Smooth muscle cell of the brain vasculature (primary cell): Measurements from ENCODE around the gene INSC.

Experiments
- DNase-seq: peaks from one replicate; pipeline ENCODE4 v3.0.0-alpha.2; 2012; ENCODE audit warnings: low read depth, low spot score

Gene INSC

GRCh38 chr11:15146271-15147003 lies 31.7 kb downstream of the INSC start:
- DNase-seq: no peak

DNA sequence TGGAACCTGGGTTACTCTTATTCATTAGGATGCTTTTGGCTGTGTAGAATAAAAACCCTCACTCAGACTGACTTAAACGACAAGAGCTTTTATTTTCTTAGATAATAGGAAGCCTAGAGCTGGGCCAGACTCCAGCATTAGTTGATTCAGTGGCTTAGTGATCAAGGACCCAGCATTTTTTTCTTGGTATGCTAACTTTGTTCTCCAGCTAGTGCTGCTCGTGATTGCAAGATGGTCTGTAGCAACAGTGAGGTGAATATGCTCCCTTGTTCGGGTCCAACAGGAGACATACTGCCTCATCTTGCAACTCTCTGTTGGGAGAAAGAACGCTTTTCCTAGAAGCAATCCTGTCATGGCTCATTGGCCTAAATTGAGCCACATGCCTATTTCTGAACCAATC lies 33.4 kb downstream of the INSC start:
- DNase-seq: no peak

- DNase-seq: no peak
These were observed 34.3 kb downstream of the INSC start for GRCh38 chr11:15149050-15149449.

GRCh38 chr11:15150507-15150906 lies 35.8 kb downstream of the INSC start:
- DNase-seq: no peak

GRCh38 chr11:15153231-15153630 lies 38.5 kb downstream of the INSC start:
- DNase-seq: no peak

- no peak for DNase-seq
These were observed 42.5 kb downstream of the INSC start for GRCh38 chr11:15157181-15157580.

DNA sequence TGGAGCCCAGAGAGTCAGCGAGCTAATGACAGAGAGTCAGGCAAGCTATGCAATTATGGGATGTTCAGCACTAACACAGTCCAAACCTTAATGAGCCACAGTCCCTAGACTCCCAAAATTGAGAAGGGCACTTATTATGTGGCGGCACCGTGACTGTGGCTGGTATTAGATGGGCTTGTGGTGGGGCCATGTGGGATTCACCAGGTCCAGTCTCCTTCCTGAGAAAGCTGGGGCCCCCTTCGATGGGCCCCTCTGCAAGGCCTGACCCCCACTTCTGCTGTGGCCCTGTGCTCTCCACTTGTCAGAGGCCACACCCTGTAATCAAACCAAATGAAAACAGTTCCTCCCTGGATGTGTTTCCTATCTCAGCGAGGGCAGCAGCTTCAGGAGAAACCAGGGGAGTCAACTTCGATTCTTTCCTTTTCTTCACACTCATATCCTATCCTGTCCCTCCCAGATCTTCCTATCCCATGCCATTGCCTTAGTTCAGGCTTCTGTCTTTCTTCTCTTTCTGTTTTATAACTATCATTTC lies 42.9 kb downstream of the INSC start:
- no peak for DNase-seq

DNA sequence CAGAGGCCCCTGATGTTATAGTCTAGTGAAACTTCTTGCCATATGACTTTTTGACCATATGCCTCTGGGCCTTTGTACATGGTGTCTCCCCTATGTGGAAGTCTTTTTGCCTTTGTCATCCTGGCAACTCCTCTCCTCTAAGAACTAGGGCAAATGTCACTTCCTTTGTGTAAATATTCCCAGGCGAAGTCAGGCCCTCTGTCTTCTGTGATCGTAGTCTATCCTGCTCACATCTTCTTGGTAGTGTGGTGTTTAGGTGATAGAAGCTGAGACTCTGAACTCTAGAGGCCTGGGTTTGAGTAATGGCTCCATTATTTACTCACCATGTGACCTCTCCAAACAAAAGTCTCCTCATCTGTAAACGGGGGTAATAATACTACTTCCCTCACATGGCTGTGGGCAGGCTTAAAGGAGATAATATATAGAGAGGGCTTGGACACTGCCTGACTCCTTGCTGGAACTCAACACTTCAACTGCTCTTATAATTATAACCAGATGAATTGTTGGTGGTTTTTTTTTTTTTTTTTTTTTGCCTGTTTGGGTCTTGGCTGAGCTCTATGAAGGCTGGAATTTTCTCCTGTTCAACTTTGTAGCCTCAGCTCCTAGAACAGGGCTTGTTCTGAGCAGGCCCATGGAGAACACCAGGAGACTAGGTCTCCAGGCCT lies 43.8 kb downstream of the INSC start:
- no peak for DNase-seq

- DNase-seq: no peak
These were observed 44.4 kb downstream of the INSC start for GRCh38 chr11:15159085-15159484.

GRCh38 chr11:15161790-15162189 lies 47.1 kb downstream of the INSC start:
- DNase-seq: no peak

GRCh38 chr11:15163136-15163535 lies 48.4 kb downstream of the INSC start:
- no peak for DNase-seq

DNA sequence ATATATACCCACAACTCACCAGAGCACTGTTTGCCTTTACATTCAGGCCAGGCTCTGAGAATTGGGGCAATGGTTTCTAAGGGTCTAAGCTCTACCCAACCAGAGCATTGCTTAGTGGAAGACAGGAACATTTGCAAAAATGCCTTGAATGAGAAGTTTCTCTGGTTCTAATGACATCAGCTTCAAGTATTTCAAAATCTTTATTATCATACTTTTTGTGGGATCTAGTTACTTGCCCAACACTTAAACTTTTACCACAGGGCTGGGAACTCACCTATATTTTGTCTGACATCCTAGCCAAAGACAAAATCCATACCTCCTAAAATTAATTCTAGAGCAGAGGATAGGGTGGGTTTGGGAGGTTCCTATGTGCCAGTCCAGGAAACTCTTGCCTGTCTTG lies 51.5 kb downstream of the INSC start:
- DNase-seq: no peak

- DNase-seq: no peak
These were observed 55.3 kb downstream of the INSC start for GRCh38 chr11:15169815-15170551.

GRCh38 chr11:15170698-15171097 lies 56.0 kb downstream of the INSC start:
- no peak for DNase-seq

- no peak for DNase-seq
These were observed 57.2 kb downstream of the INSC start for GRCh38 chr11:15171956-15172355.

DNA sequence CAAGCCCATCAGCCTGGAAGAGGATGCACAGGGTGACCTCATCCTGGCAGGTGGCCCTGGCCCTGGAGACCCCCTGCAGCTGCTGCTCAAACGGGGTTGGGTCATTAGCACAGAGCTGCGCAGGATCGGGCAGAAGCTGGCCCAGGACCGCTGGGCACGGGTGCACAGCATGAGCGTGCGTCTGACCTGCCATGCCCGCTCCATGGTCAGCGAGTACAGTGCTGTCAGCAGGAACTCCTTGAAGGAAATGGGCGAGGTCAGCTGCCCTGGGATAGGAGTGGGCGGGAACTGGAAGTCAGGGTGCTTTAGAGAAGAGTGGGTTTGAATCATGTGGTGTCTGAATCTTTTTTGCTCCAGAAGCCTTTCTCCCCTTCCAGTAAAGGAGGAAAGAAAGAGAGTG lies 61.1 kb downstream of the INSC start:
- DNase-seq: no peak

DNA sequence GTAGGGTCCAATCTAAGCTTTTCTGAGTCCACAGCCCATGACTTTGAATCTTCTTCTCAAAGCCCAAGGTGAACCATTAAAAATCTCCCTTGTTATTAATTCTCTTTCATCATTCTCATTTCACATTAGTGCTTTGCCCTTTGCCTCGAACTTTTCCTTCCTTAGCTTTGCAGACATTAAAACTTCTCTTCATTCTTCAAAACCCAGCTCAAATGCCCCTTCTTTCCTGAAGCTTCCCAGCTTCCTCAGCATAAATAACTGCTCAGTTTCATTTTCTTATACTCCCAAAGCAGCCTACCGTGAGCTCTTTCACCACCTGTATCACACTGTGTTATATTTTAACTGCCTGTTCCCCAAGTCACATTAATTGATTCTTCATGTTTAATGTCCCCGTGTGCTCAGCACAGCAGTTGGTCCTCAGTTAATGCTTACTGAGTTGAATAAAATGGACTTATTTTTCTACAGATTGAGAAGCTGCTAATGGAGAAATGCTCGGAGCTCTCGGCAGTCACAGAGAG lies 62.0 kb downstream of the INSC start:
- DNase-seq: no peak

- DNase-seq: no peak
These were observed 62.8 kb downstream of the INSC start for GRCh38 chr11:15177491-15177890.

DNA sequence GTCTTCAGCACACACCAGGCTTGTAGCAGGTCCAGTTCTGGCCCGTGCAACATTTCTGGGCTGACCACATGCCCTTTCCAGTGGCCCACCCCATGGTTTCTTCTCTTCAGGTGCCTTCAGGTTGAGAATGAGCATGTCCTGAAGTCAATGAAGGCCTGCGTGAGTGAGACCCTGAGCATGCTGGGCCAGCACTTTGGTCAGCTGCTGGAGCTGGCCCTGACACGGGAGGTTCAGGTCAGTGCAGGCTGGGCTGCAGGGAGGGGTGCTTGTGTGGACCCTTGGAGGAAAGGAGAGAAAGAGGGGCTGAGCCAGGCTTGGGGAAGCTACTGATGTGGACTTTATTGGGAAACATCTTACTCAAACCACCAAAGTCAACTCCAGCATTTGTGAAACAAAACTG lies 63.5 kb downstream of the INSC start:
- DNase-seq: no peak

DNA sequence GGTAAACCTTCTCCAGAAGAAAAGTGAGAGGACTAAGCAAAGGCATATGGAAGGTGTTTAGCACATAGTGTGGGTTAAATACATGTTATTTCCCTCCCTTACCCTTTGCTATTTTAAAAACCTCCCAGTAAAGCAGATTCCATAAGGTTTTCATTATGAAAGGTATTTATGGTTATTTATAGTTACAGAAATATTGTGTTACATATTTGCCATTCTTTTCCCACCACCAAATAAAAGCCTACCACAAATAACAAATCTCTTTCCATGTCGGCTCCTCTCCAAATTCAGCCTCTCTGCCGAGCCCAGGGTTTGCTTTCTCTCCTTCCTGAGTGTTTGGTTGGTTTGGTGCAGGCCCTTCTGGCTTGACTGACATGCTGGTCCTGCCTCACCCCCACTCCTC lies 64.4 kb downstream of the INSC start:
- DNase-seq: no peak

GRCh38 chr11:15180212-15180792 lies 65.6 kb downstream of the INSC start:
- no peak for DNase-seq

DNA sequence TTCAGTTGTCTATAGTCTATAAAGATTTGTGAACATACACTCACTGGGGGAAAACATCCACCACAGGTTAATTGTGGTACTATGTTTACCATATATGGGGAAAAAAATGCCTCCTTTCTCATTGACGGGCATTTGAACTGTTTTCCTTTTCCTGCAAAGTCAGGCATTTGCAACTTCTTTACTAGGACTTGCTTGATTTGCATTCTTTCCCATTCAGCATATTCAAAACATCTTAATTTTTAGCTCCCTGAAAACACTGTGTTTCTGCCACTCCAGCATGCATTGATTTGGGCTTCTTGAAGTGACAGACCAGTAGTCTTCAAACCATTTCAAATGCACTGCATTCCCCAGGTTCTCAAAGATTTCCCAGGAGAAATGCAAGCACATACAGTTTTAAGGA lies 67.6 kb downstream of the INSC start:
- no peak for DNase-seq
